GM12874 (cell line): ENCODE data around the gene MEIS2.

ENCODE experiments used
- CTCF ChIP-seq: IDR thresholded peaks from 2 replicates; pipeline ENCODE4 v1.5.1; 2011; ENCODE audit warnings: low read depth, mild to moderate bottlenecking, control low read depth, low read length, moderate library complexity; ENCODE audit not compliant: insufficient read depth

The MEIS2 gene

GRCh38 chr15:37112971-37113670 lies 12.8 kb upstream of the MEIS2 start:
- TF ChIP-seq CTCF = no peak

GRCh38 chr15:37112171-37112570 lies 11.8 kb upstream of the MEIS2 start:
- no peak for TF ChIP-seq CTCF

DNA sequence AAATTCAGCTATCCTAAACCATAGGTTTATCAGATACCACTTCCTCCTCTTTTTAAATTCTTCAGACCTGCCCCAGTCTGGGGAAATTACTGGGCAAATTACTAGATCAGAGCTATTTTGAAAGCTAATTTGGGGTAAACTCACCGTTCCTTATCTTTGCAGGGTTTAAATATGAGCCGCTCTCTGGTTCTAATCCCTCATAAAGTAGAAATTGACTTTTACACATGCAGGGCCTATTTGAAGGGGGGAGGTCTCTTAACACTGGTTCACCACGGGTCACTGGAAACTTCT lies 11.0 kb upstream of the MEIS2 start:
- no peak for TF ChIP-seq CTCF

DNA sequence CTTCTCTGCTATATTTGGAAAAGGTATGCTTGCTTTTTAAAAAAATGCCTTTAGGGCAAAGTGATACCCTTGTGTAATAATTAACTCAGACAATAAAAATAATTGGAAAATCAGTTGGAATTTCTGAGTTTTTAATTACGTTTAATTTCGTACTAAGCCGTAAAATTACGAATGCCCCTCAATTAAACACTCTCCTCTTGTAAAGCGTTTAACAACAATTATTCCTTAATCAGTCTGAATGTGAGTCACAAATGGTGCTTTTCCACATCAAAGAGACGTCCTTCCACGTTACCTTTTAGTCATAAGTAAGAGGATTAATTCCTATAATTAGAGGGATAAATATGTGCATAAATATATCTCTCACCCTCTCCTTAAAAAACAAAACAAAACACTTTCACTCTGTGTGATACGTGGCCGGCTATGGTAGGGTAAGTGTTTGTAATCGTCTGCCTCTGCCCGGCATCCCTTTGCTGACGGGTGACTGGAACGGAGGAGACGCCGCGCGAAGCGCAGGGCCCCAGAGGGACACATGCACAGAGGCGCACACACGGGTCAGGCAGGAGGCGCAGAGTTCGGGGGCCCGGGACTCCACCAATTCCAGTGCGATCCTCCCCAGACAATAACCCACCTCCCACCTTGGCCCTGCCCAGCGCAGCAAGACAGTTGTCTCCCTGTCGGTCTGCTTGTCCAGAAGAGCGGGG lies 9.7 kb upstream of the MEIS2 start:
- TF ChIP-seq CTCF = no peak

DNA sequence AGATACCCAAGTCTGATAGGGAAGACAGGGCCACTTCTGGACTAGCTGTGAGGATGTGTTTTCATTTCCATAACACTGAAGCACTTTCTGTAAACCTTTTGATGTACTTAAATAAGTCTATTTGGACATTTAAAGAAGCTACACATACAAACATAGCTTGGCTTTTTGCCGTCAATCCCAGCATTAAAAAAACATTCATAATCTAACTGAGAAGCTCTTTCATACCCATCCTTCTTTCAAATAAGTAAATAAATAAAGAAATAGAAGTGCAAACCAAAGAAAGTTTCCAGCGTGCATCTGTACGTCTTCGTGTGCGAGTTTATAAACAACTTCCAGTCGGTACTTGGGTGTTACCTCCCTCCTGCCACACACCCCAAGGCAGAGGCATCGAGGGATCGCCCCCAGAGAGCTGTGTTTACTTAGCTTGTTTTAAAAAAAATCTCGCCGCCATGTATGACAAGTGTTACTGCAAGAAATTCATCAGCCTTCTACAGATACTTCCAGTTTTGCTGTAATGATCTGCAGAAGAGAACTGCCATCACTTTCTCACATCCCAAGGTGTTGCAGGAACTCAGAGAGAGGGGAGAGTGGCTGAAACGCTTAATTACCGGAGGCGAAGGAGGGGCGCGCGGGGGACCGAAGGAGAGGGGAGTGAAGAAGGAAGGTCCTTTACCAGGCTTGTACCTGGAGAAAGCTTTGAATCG lies 9.0 kb upstream of the MEIS2 start:
- TF ChIP-seq CTCF = no peak

DNA sequence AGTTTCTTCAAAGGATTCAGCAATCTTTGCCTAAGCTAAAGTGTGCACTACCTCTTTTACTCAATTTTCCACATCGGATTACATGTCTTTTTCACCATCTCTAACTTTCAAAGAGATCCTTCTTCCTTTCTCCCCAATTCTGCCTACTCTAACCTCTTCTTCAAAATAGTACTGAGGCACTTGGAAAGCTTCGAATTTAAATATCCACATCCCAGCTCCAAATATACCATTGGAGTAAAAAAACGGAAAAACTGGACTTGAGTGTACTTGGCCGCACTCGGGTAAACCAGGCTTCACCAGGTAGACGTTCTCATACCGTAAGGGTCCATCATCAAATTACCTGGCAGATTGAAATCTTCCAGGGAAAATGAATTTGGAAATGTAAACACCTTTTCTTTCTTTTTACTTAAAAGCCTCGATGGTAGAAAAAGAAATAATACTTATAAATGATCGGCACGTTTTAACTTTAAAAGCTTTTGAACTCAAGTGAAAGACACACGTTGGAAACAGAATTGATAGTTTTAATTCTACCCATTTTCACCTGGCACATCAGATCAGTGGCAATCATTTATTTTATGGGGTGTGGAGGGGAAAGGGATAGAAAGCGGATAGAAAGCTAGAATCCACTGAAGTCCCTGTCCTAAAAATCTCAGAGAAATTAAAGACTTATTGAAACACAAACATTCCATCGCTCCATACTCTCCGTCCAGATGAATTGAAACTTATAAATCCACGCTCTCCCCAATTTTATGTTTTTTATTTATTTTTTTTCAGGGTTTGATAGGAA lies 8.2 kb upstream of the MEIS2 start:
- no peak for TF ChIP-seq CTCF
